Measurements from ENCODE around the gene NXPE3. TPM values are rescaled to one million over a fixed set of nuclear protein-coding genes. Genes with fewer than 3 reads are reported as not detected.

Gene NXPE3
- total RNA-seq, 2 experiments from 2014 or later, result 16.7 to 64.3 TPM

GRCh38 chr3:101858464-101859030 is 79.5 kb downstream of the NXPE3 start:
- Histone ChIP-seq H3K79me2 (ENCODE audit: insufficient read depth, low read depth, low read length) (no peaks in the 10 kb centered on the region), H3K4me1 (ENCODE audit: insufficient read depth, low read length, poor library complexity, severe bottlenecking) (no peaks in the 10 kb centered on the region), H3K4me3 (ENCODE audit: low read depth, low read length, poor library complexity, severe bottlenecking) (no peak overlapping the region), H2AFZ (ENCODE audit: low read length) (no peak overlapping the region), H3K27ac (ENCODE audit: low read depth, low read length, poor library complexity, severe bottlenecking) (no peak overlapping the region), H3K36me3 (ENCODE audit: insufficient read depth, low read length) (peaks cover 89% of the 10 kb centered on the region), H3K9me3 (ENCODE audit: low read length) (no peaks in the 10 kb centered on the region), H3K9me2 (ENCODE audit: insufficient read depth, low read length) (no peaks in the 10 kb centered on the region), H3K4me2 (ENCODE audit: low read length) (no peak overlapping the region), H4K20me1 (ENCODE audit: insufficient read depth, low read length) (no peaks in the 10 kb centered on the region)
- no TSS peak for BruUV-seq (replicated peaks)
- CTCF ChIA-PET (ENCODE audit: unreplicated experiment), result no interaction called here
- no peak for TF ChIP-seq EZH2phosphoT487 (IDR thresholded peaks at IDR 0.05; ENCODE audit: borderline replicate concordance, low read depth, low read length)
- TF ChIP-seq CTCF (conservative IDR thresholded peaks at IDR 0.05; ENCODE audit: low read length), result no peak
- no peak for DNase-seq (ENCODE audit: low spot score)
- intact Hi-C loops (cut with micrococcal nuclease; ENCODE audit: unreplicated experiment), result no loop called here
- POLR2A ChIA-PET, result interaction anchor here (0.7 to 2.4 kb wide), 7 partner anchors 9 to 366 kb away, joined by 3 to 12 read pairs (median 3); partner anchors contain the start of gene NFKBIZ

- TF ChIP-seq EZH2phosphoT487 (IDR thresholded peaks at IDR 0.05; ENCODE audit: borderline replicate concordance, low read depth, low read length) (no peak), CTCF (conservative IDR thresholded peaks at IDR 0.05; ENCODE audit: low read length) (no peak)
- no TSS peak for BruUV-seq (replicated peaks)
- Histone ChIP-seq H3K27ac (ENCODE audit: low read depth, low read length, poor library complexity, severe bottlenecking) (no peak overlapping the region), H3K79me2 (ENCODE audit: insufficient read depth, low read depth, low read length) (no peaks in the 10 kb centered on the region), H3K9me2 (ENCODE audit: insufficient read depth, low read length) (no peaks in the 10 kb centered on the region), H2AFZ (ENCODE audit: low read length) (no peak overlapping the region), H3K36me3 (ENCODE audit: insufficient read depth, low read length) (peaks cover 75% of the 10 kb centered on the region), H3K4me3 (ENCODE audit: low read depth, low read length, poor library complexity, severe bottlenecking) (no peak overlapping the region), H4K20me1 (ENCODE audit: insufficient read depth, low read length) (no peaks in the 10 kb centered on the region), H3K4me1 (ENCODE audit: insufficient read depth, low read length, poor library complexity, severe bottlenecking) (no peaks in the 10 kb centered on the region), H3K4me2 (ENCODE audit: low read length) (no peak overlapping the region), H3K9me3 (ENCODE audit: low read length) (no peaks in the 10 kb centered on the region)
- DNase-seq (ENCODE audit: low spot score), result no peak
- POLR2A ChIA-PET, result interaction anchor here (0.7 to 2.4 kb wide), 4 partner anchors 8 to 1050 kb away, joined by 3 to 12 read pairs (median 3); no protein-coding TSS in a partner anchor
- CTCF ChIA-PET (ENCODE audit: unreplicated experiment), result interaction anchor here (0.5 to 1.2 kb wide), 2 partner anchors 16 to 54 kb away, joined by 3 read pairs; no protein-coding TSS in a partner anchor
- intact Hi-C loops (cut with micrococcal nuclease; ENCODE audit: unreplicated experiment), result no loop called here
Observed at GRCh38 chr3:101859882-101860448, 81.0 kb downstream of the NXPE3 start.

- H2AFZ ChIP-seq (ENCODE audit: low read length), result no peak overlapping the region
- H4K20me1 ChIP-seq (ENCODE audit: insufficient read depth, low read length), result no peaks in the 10 kb centered on the region
- H3K4me2 ChIP-seq (ENCODE audit: low read length), result no peak overlapping the region
- no peak overlapping the region for H3K27ac ChIP-seq (ENCODE audit: low read depth, low read length, poor library complexity, severe bottlenecking)
- no peak overlapping the region for H3K4me3 ChIP-seq (ENCODE audit: low read depth, low read length, poor library complexity, severe bottlenecking)
- no peaks in the 10 kb centered on the region for H3K9me3 ChIP-seq (ENCODE audit: low read length)
- peaks cover 63% of the 10 kb centered on the region for H3K36me3 ChIP-seq (ENCODE audit: insufficient read depth, low read length)
- DNase-seq (ENCODE audit: low spot score), result no peak
- ChIA-PET POLR2A (interaction anchor here (0.5 to 1.1 kb wide), 5 partner anchors 9 to 1538 kb away, joined by 3 read pairs; no protein-coding TSS in a partner anchor), CTCF (ENCODE audit: unreplicated experiment) (no interaction called here)
- intact Hi-C loops (cut with micrococcal nuclease; ENCODE audit: unreplicated experiment), result no loop called here
- no peak for TF ChIP-seq EZH2phosphoT487 (IDR thresholded peaks at IDR 0.05; ENCODE audit: borderline replicate concordance, low read depth, low read length)
- TF ChIP-seq CTCF (conservative IDR thresholded peaks at IDR 0.05; ENCODE audit: low read length), result no peak
- H3K9me2 ChIP-seq (ENCODE audit: insufficient read depth, low read length), result no peaks in the 10 kb centered on the region
- no TSS peak for BruUV-seq (replicated peaks)
- H3K79me2 ChIP-seq (ENCODE audit: insufficient read depth, low read depth, low read length), result no peaks in the 10 kb centered on the region
- no peaks in the 10 kb centered on the region for H3K4me1 ChIP-seq (ENCODE audit: insufficient read depth, low read length, poor library complexity, severe bottlenecking)
Observed at GRCh38 chr3:101861212-101861788, 82.3 kb downstream of the NXPE3 start.
